HepG2 (cell line): ENCODE results near the gene PLCB1. TPM values are rescaled to one million over a fixed set of nuclear protein-coding genes. Genes with fewer than 3 reads are reported as not detected.

Experiments
- ATAC-seq: fragments of 200-7000 bp; cut with Tn5 transposase; 3 replicates; pipeline ENCODE4 v1.9.1; 2020; ENCODE audit warnings: mild to moderate bottlenecking, moderate library complexity
- BruUV-seq: library from RNA; stranded (reverse); fragments of 400-500 nt; replicated peaks from 2 replicates; lab custom pipeline; 2021; lab: Mats Ljungman, UMichigan
- CTCF ChIA-PET: fragments of 300-600 bp; formaldehyde crosslinking; extraction: SDS; loops from one replicate; lab custom pipeline; 2021; ENCODE audit warnings: low total read pairs, inconsistent platforms, low intra/inter-chr PET ratio; lab: Yijun Ruan, JAX
- POLR2A ChIA-PET: fragments of 350-600 bp; sonication (Branson Sonifier 250); formaldehyde crosslinking; loops from one replicate; lab custom pipeline; 2020; ENCODE audit warnings: antibody characterized with exemption, inconsistent platforms; lab: Yijun Ruan, JAX
- DNase-seq: peaks from one replicate; pipeline ENCODE4 v3.0.0-alpha.2; 2015; ENCODE audit warnings: low spot score
- FAIRE-seq: peaks from 3 replicates; lab custom pipeline; 2011; peaks lifted over from hg19 to GRCh38; lab: Jason Lieb, UNC
- H2AFZ ChIP-seq: one replicate; pipeline ENCODE4 v1.6.1; 2011; ENCODE audit warnings: low read length, inconsistent platforms
- H3K27ac ChIP-seq: fragments of 300-600 bp; 3 replicates; pipeline ENCODE4 v1.8.0; 2011; ENCODE audit warnings: mixed run types, mild to moderate bottlenecking, mixed read lengths, low read length, inconsistent platforms; ENCODE audit not compliant: insufficient read depth; ENCODE audit errors: extremely low read length
- H3K27me3 ChIP-seq, 2 experiments: fragments of 200-600 bp in 1 of 2; 2 replicates in 1 of 2; 3 replicates in 1 of 2; pipeline versions ENCODE4 v1.6.0 to v1.8.0; 2011; ENCODE audit warnings: low read length in 2 of 2, mild to moderate bottlenecking in 2 of 2, moderate library complexity in 2 of 2, inconsistent platforms in 1 of 2; ENCODE audit not compliant: insufficient read depth in 2 of 2, control insufficient read depth in 1 of 2
- H3K36me3 ChIP-seq, 2 experiments: fragments of 200-600 bp in 1 of 2; replicated peaks in 1 of 2; 2 replicates in 1 of 2; 3 replicates in 1 of 2; pipeline versions ENCODE4 v1.5.1 to v1.8.0; 2011; ENCODE audit warnings: low read length in 2 of 2, inconsistent platforms in 1 of 2; ENCODE audit not compliant: insufficient read depth in 2 of 2, control insufficient read depth in 1 of 2
- H3K4me1 ChIP-seq: 2 replicates; pipeline ENCODE4 v1.5.1; 2012; ENCODE audit warnings: low read length, inconsistent platforms; ENCODE audit not compliant: insufficient read depth
- H3K4me2 ChIP-seq: 2 replicates; pipeline ENCODE4 v1.6.0; 2011; ENCODE audit warnings: low read depth, low read length, inconsistent platforms
- H3K4me3 ChIP-seq, 3 experiments: fragments of 200-600 bp in 1 of 3; sonication (generic), shearing (Covaris generic) in 1 of 3; replicated peaks in 1 of 3; 2 replicates each; pipeline ENCODE4 v1.5.1; 2011 to 2016; ENCODE audit warnings: low read length in 3 of 3, inconsistent platforms in 2 of 3, low read depth in 2 of 3, mild to moderate bottlenecking in 2 of 3, control low read depth in 1 of 3, mixed read lengths in 1 of 3; ENCODE audit not compliant: insufficient read depth in 1 of 3
- H3K79me2 ChIP-seq: one replicate; pipeline ENCODE4 v1.6.1; 2011; ENCODE audit warnings: low read length, inconsistent platforms; ENCODE audit not compliant: insufficient read depth
- H3K9ac ChIP-seq: 2 replicates; pipeline ENCODE4 v1.6.0; 2011; ENCODE audit warnings: mild to moderate bottlenecking, low read depth, low read length, inconsistent platforms; ENCODE audit not compliant: insufficient read depth
- H3K9me3 ChIP-seq: 2 replicates; pipeline ENCODE4 v1.5.1; 2012; ENCODE audit warnings: mild to moderate bottlenecking, low read length
- H4K20me1 ChIP-seq: 2 replicates; pipeline ENCODE4 v1.6.0; 2011; ENCODE audit warnings: inconsistent platforms, mild to moderate bottlenecking, low read length, moderate library complexity; ENCODE audit not compliant: insufficient read depth
- ASH2L ChIP-seq: fragments of 300-600, 200-600 bp; sonication (generic); IDR thresholded peaks from 2 replicates; pipeline ENCODE4 v1.7.0; 2017; ENCODE audit warnings: low read depth, mild to moderate bottlenecking, moderate library complexity, mixed read lengths, low read length; ENCODE audit not compliant: insufficient read length
- FOXO4 ChIP-seq: sonication (generic); formaldehyde crosslinking; conservative IDR thresholded peaks from 2 replicates; pipeline ENCODE4 v1.8.1; 2023; ENCODE audit warnings: missing genetic modification reagents
- MLXIP ChIP-seq: sonication (generic); formaldehyde crosslinking; IDR thresholded peaks from 2 replicates; pipeline ENCODE4 v1.9.0; 2021; ENCODE audit warnings: missing genetic modification reagents, borderline replicate concordance
- ZFP41 ChIP-seq: sonication (generic); formaldehyde crosslinking; IDR thresholded peaks from 2 replicates; pipeline ENCODE4 v1.4.0; 2020; ENCODE audit warnings: mild to moderate bottlenecking, missing genetic modification reagents, borderline replicate concordance
- ZMYM2 ChIP-seq: sonication (generic); formaldehyde crosslinking; IDR thresholded peaks from 2 replicates; pipeline ENCODE4 v1.8.0; 2022; ENCODE audit warnings: mild to moderate bottlenecking, missing genetic modification reagents
- ZNF83 ChIP-seq: sonication (generic); formaldehyde crosslinking; IDR thresholded peaks from 2 replicates; pipeline ENCODE4 v1.4.0; 2020; ENCODE audit warnings: missing genetic modification reagents, mild to moderate bottlenecking, borderline replicate concordance
- WGBS: methylation state at CpG from one replicate; pipeline ENCODE4 v1.1.6; 2017; ENCODE audit warnings: low lambda C conversion rate; 5-methylcytosine and 5-hydroxymethylcytosine counted together
- in situ Hi-C: cut with HindIII; loops from 2 replicates; pipeline ENCODE4 v1.10.0; 2017; ENCODE audit warnings: low pct_unique_long_range_greater_than_20kb; ENCODE audit not compliant: extremely low pct_ligation_motif_present
- intact Hi-C: fragments of 100-400 bp; cut with micrococcal nuclease; formaldehyde crosslinking; loops from one replicate; pipeline ENCODE4 v1.10.0; 2022; ENCODE audit not compliant: unreplicated experiment
- polyA plus RNA-seq, 8 experiments: library from polyadenylated mRNA; depleted of rRNA in 3 of 8; stranded (reverse) in 7 of 8; unstranded in 1 of 8; fragments of >200 nt; fragmentation: Illumina TruSeq in 4 of 8; extraction: Trizol in 4 of 8; gene quantifications; 2 replicates each; pipeline versions ENCODE4 v1.2.1 to v1.2.3, GENCODE V29; 2011 to 2016; ENCODE audit warnings: low read depth in 4 of 8, missing spikeins in 1 of 8, mixed read lengths in 1 of 8; ENCODE audit not compliant: insufficient read depth in 1 of 8
- total RNA-seq, 5 experiments: library from RNA; depleted of rRNA; stranded (reverse); fragments of >200 nt; fragmentation: Illumina TruSeq; extraction: Trizol; gene quantifications; 2 replicates each; pipeline ENCODE4 v1.2.3, GENCODE V29; 2016; ENCODE audit warnings: low read depth in 1 of 5
- TF ChIP-seq, protein P1 (sequence below): sonication (generic); formaldehyde crosslinking; IDR thresholded peaks from 2 replicates; pipeline ENCODE4 v1.8.1; 2023; ENCODE audit warnings: missing genetic modification reagents, mild to moderate bottlenecking, borderline replicate concordance
- TF ChIP-seq, protein P2 (sequence below): sonication (generic); formaldehyde crosslinking; IDR thresholded peaks from 2 replicates; pipeline ENCODE4 v1.9.0; 2021; ENCODE audit warnings: mild to moderate bottlenecking, missing genetic modification reagents

Gene PLCB1
- total and polyA plus RNA-seq, 2 of the 13 experiments (the other 11 are each of a cell fraction or from before 2014, with no cell fraction given) = 42.4 to 55.9 TPM

GRCh38 chr20:8246716-8247115 lies 114.7 kb downstream of the PLCB1 start:
- intact Hi-C loops = loop anchor here (10.0 kb wide), 1 partner anchor 288 kb away; no protein-coding TSS in a partner anchor
- H3K4me2 ChIP-seq = no peak overlapping the region
- WGBS = 100% methylated on average over 1 of the region's 1 CpG
- in situ Hi-C loops = loop anchor here (10.0 kb wide), 1 partner anchor 112 kb away; the partner anchor contains the start of gene PLCB1
- no peaks in the 10 kb centered on the region for H3K27me3 ChIP-seq
- H4K20me1 ChIP-seq = peaks cover 7% of the 10 kb centered on the region
- BruUV-seq = no TSS peak
- no peaks in the 10 kb centered on the region for H3K9me3 ChIP-seq
- peaks cover 3 to 8% of the 10 kb centered on the region in 2 experiments; a peak in 3 of 5 replicates for H3K36me3 ChIP-seq
- FAIRE-seq (no peak), ATAC-seq (no peak), DNase-seq (no peak)
- TF ChIP-seq ZNF83 (CRISPR knock-in tag) = no peak
- no peak for TF ChIP-seq ZMYM2
- TF ChIP-seq FOXO4 (CRISPR knock-in tag) = 0 out of 2 replicates have a peak, but pooled peaks have one; percentile 60
- peak; percentile 8 for TF ChIP-seq ASH2L
- TF ChIP-seq, protein P1, sequence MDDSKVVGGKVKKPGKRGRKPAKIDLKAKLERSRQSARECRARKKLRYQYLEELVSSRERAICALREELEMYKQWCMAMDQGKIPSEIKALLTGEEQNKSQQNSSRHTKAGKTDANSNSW (CRISPR knock-in tag) = no peak
- TF ChIP-seq MLXIP = no peak
- TF ChIP-seq, protein P2, sequence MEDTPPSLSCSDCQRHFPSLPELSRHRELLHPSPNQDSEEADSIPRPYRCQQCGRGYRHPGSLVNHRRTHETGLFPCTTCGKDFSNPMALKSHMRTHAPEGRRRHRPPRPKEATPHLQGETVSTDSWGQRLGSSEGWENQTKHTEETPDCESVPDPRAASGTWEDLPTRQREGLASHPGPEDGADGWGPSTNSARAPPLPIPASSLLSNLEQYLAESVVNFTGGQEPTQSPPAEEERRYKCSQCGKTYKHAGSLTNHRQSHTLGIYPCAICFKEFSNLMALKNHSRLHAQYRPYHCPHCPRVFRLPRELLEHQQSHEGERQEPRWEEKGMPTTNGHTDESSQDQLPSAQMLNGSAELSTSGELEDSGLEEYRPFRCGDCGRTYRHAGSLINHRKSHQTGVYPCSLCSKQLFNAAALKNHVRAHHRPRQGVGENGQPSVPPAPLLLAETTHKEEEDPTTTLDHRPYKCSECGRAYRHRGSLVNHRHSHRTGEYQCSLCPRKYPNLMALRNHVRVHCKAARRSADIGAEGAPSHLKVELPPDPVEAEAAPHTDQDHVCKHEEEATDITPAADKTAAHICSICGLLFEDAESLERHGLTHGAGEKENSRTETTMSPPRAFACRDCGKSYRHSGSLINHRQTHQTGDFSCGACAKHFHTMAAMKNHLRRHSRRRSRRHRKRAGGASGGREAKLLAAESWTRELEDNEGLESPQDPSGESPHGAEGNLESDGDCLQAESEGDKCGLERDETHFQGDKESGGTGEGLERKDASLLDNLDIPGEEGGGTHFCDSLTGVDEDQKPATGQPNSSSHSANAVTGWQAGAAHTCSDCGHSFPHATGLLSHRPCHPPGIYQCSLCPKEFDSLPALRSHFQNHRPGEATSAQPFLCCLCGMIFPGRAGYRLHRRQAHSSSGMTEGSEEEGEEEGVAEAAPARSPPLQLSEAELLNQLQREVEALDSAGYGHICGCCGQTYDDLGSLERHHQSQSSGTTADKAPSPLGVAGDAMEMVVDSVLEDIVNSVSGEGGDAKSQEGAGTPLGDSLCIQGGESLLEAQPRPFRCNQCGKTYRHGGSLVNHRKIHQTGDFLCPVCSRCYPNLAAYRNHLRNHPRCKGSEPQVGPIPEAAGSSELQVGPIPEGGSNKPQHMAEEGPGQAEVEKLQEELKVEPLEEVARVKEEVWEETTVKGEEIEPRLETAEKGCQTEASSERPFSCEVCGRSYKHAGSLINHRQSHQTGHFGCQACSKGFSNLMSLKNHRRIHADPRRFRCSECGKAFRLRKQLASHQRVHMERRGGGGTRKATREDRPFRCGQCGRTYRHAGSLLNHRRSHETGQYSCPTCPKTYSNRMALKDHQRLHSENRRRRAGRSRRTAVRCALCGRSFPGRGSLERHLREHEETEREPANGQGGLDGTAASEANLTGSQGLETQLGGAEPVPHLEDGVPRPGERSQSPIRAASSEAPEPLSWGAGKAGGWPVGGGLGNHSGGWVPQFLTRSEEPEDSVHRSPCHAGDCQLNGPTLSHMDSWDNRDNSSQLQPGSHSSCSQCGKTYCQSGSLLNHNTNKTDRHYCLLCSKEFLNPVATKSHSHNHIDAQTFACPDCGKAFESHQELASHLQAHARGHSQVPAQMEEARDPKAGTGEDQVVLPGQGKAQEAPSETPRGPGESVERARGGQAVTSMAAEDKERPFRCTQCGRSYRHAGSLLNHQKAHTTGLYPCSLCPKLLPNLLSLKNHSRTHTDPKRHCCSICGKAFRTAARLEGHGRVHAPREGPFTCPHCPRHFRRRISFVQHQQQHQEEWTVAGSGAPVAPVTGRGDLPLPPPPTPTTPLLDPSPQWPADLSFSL (CRISPR knock-in tag) = no peak
- no peak for TF ChIP-seq ZFP41 (CRISPR knock-in tag)
- POLR2A ChIA-PET = no interaction called here
- peaks cover 66% of the 10 kb centered on the region for H3K4me1 ChIP-seq
- CTCF ChIA-PET = no interaction called here
- H3K79me2 ChIP-seq = peaks cover 28% of the 10 kb centered on the region
- H3K4me3 ChIP-seq = no peak overlapping the region
- H3K9ac ChIP-seq = no peak overlapping the region
- H3K27ac ChIP-seq = no peak overlapping the region
- H2AFZ ChIP-seq = no peak overlapping the region
